HEK293T (cell line): ENCODE measurements around the gene OPA3.

ENCODE experiments used
- CTCF ChIA-PET: fragments of 350-600 bp; formaldehyde crosslinking; extraction: SDS; loops from one replicate; lab custom pipeline; 2021; ENCODE audit warnings: antibody characterized with exemption, inconsistent platforms; lab: Yijun Ruan, JAX
- POLR2A ChIA-PET: fragments of 350-600 bp; formaldehyde crosslinking; extraction: SDS; loops from one replicate; lab custom pipeline; 2020; ENCODE audit warnings: antibody characterized with exemption, inconsistent platforms; lab: Yijun Ruan, JAX
- DNase-seq: peaks from one replicate; pipeline ENCODE4 v3.0.0; 2012; ENCODE audit warnings: mixed read lengths; ENCODE audit errors: extremely low spot score
- ARNT ChIP-seq: fragments of 450-650 bp; IDR thresholded peaks from 2 replicates; pipeline ENCODE4 v1.6.1; 2017; ENCODE audit warnings: mild to moderate bottlenecking
- BHLHE40 ChIP-seq: fragments of 450-650 bp; IDR thresholded peaks from 2 replicates; pipeline ENCODE4 v1.6.1; 2016; ENCODE audit warnings: mild to moderate bottlenecking, moderate library complexity, borderline replicate concordance
- CTBP1 ChIP-seq: fragments of 450-650 bp; IDR thresholded peaks from 2 replicates; pipeline ENCODE4 v1.6.1; 2016; ENCODE audit warnings: borderline replicate concordance
- ELF4 ChIP-seq: fragments of 450-650 bp; IDR thresholded peaks from 2 replicates; pipeline ENCODE4 v1.6.1; 2017; ENCODE audit warnings: antibody characterized with exemption
- FOXA1 ChIP-seq: fragments of 450-650 bp; IDR thresholded peaks from 2 replicates; pipeline ENCODE4 v1.6.1; 2016; ENCODE audit warnings: mild to moderate bottlenecking
- FOXK2 ChIP-seq: fragments of 450-650 bp; IDR thresholded peaks from 2 replicates; pipeline ENCODE4 v1.6.1; 2016; ENCODE audit warnings: mild to moderate bottlenecking
- FOXM1 ChIP-seq: fragments of 450-650 bp; IDR thresholded peaks from 2 replicates; pipeline ENCODE4 v1.6.1; 2017; ENCODE audit warnings: mild to moderate bottlenecking, borderline replicate concordance
- HDGF ChIP-seq: fragments of 450-650 bp; IDR thresholded peaks from 2 replicates; pipeline ENCODE4 v1.6.1; 2017; ENCODE audit warnings: antibody characterized with exemption, borderline replicate concordance
- L3MBTL2 ChIP-seq: fragments of 450-650 bp; conservative IDR thresholded peaks from 2 replicates; pipeline ENCODE4 v1.6.1; 2016; ENCODE audit warnings: mild to moderate bottlenecking
- LEF1 ChIP-seq: fragments of 450-650 bp; IDR thresholded peaks from 2 replicates; pipeline ENCODE4 v1.6.1; 2017; ENCODE audit warnings: mild to moderate bottlenecking, borderline replicate concordance
- NFRKB ChIP-seq: fragments of 450-650 bp; IDR thresholded peaks from 2 replicates; pipeline ENCODE4 v1.6.1; 2016; ENCODE audit warnings: mild to moderate bottlenecking, moderate library complexity
- PKNOX1 ChIP-seq: fragments of 450-650 bp; IDR thresholded peaks from 2 replicates; pipeline ENCODE4 v1.6.1; 2016
- SP1 ChIP-seq: fragments of 450-650 bp; IDR thresholded peaks from 2 replicates; pipeline ENCODE4 v1.6.1; 2017
- SUZ12 ChIP-seq: fragments of 450-650 bp; IDR thresholded peaks from 2 replicates; pipeline ENCODE4 v1.6.1; 2016; ENCODE audit warnings: mild to moderate bottlenecking
- TARDBP ChIP-seq: fragments of 450-650 bp; IDR thresholded peaks from 2 replicates; pipeline ENCODE4 v1.6.1; 2016
- ZNF384 ChIP-seq: fragments of 450-650 bp; IDR thresholded peaks from 2 replicates; pipeline ENCODE4 v1.6.1; 2016

The OPA3 gene

GRCh38 chr19:45502111-45502510 is 82.5 kb downstream of the OPA3 start:
- no peak for TF ChIP-seq FOXM1
- no peak for TF ChIP-seq ARNT
- TF ChIP-seq TARDBP, result no peak
- no peak for TF ChIP-seq LEF1
- no peak for TF ChIP-seq ELF4
- TF ChIP-seq FOXA1, result no peak
- TF ChIP-seq SUZ12, result no peak
- no peak for TF ChIP-seq PKNOX1
- no peak for TF ChIP-seq L3MBTL2
- TF ChIP-seq HDGF, result no peak
- no peak for TF ChIP-seq FOXK2
- no peak for TF ChIP-seq CTBP1
- TF ChIP-seq SP1, result no peak
- no peak for TF ChIP-seq BHLHE40
- TF ChIP-seq NFRKB, result no peak
- TF ChIP-seq ZNF384, result no peak
- ChIA-PET CTCF (no interaction called here), POLR2A (no interaction called here)
- no peak for DNase-seq

- CTCF ChIA-PET, result no interaction called here
- POLR2A ChIA-PET, result no interaction called here
Observed at GRCh38 chr19:45501730-45502014, 82.9 kb downstream of the OPA3 start.

GRCh38 chr19:45500918-45501729 is 83.5 kb downstream of the OPA3 start:
- ChIA-PET CTCF (no interaction called here), POLR2A (no interaction called here)
- TF ChIP-seq FOXM1, result no peak
- no peak for DNase-seq

More at GRCh38 chr19:45501730-45502014, 82.9 kb downstream of the OPA3 start:
- no peak for DNase-seq
- TF ChIP-seq PKNOX1, result no peak
- no peak for TF ChIP-seq HDGF
- TF ChIP-seq TARDBP, result no peak
- TF ChIP-seq LEF1, result no peak

GRCh38 chr19:45499196-45500180 is 85.1 kb downstream of the OPA3 start:
- ChIA-PET POLR2A (interaction anchor here (1.1 kb wide), 1 partner anchor 94 kb away, joined by 5 read pairs; no protein-coding TSS in a partner anchor), CTCF (interaction anchor here (0.8 to 1.4 kb wide), 2 partner anchors 14 to 21 kb away, joined by 3 to 6 read pairs; no protein-coding TSS in a partner anchor)
- DNase-seq, result peak; percentile 57
- TF ChIP-seq CTBP1 (no peak), ELF4 (no peak), PKNOX1 (no peak), ARNT (no peak), NFRKB (no peak), FOXA1 (no peak), L3MBTL2 (peak; percentile 23; the same call in 1 of the 2 replicates)

- DNase-seq, result no peak
Observed at GRCh38 chr19:45498411-45499195, 86.0 kb downstream of the OPA3 start, which contains the start of gene PPM1N. PPM1N (plus strand) TSS chr19:45498443; CDS start chr19:45498473, 30 bp downstream.

GRCh38 chr19:45497791-45498190 is 86.8 kb downstream of the OPA3 start:
- CTCF ChIA-PET, result interaction anchor here (1.0 kb wide), 1 partner anchor 19 kb away, joined by 3 read pairs; no protein-coding TSS in a partner anchor
- no peak for DNase-seq
- no peak for TF ChIP-seq PKNOX1
- TF ChIP-seq ZNF384, result no peak
- no peak for TF ChIP-seq CTBP1
- no peak for TF ChIP-seq FOXK2
- no peak for TF ChIP-seq SP1
- TF ChIP-seq SUZ12, result no peak
- TF ChIP-seq ARNT, result no peak
- no peak for TF ChIP-seq BHLHE40
- no peak for TF ChIP-seq FOXM1
- no peak for TF ChIP-seq FOXA1
- TF ChIP-seq HDGF, result no peak
- no peak for TF ChIP-seq TARDBP
- TF ChIP-seq ELF4, result no peak
- TF ChIP-seq LEF1, result no peak
- no peak for TF ChIP-seq NFRKB
- no peak for TF ChIP-seq L3MBTL2
- POLR2A ChIA-PET, result interaction anchor here (0.7 kb wide), 1 partner anchor 8 kb away, joined by 4 read pairs; no protein-coding TSS in a partner anchor

More at GRCh38 chr19:45498411-45499195, 86.0 kb downstream of the OPA3 start, which contains the start of gene PPM1N:
- POLR2A ChIA-PET, result no interaction called here
- CTCF ChIA-PET, result no interaction called here
- no peak for TF ChIP-seq HDGF
- TF ChIP-seq ELF4, result no peak
- TF ChIP-seq ZNF384, result no peak
